ENCODE measurements around the gene TRMT10A. TPM values are rescaled to one million over a fixed set of nuclear protein-coding genes. Genes with fewer than 3 reads are reported as not detected.

TRMT10A gene
- total and polyA plus RNA-seq, 2 of the 13 experiments (the other 11 are each of a cell fraction or from before 2014, with no cell fraction given) = 3.9 to 12.6 TPM

DNA sequence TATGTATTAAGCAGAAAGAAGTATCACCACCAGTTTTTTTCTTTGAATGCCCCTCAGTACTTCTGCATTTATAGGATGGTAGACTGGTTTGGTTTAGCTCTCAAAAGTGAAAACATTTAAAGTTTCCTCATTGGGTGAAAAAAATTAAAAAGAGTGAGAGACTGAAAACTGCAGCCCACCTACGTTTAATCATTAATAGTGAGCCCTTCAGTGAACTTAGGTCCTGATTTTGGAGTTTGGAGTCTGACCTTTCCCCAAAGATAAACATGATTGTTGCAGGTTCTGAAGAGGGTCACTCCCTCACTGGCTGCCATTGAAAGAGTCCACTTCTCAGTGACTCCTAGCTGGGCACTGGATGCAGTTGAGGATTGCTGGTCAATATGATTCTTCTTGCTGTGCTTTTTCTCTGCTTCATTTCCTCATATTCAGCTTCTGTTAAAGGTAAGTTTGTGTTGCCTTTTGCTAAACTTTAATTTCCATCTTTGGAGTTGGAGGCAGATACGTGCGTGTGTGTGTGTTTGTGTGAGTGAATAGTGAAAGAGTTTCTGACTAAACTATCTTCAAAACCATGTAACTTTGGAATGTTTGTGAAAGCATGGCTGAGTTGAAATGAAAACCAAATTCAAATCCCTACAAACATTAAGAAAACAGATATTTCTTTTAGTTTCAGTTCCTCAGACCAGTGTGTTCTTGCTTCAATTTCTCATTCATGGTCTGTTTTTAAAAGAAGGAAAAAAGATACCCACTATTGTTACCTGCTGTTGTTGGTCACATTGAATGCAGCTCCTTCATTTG, 10.9 kb upstream of the TRMT10A start, which contains the start of gene MTTP (continued):
- TF ChIP-seq, protein P1, sequence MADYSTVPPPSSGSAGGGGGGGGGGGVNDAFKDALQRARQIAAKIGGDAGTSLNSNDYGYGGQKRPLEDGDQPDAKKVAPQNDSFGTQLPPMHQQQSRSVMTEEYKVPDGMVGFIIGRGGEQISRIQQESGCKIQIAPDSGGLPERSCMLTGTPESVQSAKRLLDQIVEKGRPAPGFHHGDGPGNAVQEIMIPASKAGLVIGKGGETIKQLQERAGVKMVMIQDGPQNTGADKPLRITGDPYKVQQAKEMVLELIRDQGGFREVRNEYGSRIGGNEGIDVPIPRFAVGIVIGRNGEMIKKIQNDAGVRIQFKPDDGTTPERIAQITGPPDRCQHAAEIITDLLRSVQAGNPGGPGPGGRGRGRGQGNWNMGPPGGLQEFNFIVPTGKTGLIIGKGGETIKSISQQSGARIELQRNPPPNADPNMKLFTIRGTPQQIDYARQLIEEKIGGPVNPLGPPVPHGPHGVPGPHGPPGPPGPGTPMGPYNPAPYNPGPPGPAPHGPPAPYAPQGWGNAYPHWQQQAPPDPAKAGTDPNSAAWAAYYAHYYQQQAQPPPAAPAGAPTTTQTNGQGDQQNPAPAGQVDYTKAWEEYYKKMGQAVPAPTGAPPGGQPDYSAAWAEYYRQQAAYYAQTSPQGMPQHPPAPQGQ (CRISPR knock-in tag; IDR thresholded peaks at IDR 0.05; ENCODE audit: borderline replicate concordance) = no peak
- TF ChIP-seq ATF4 (CRISPR knock-in tag; IDR thresholded peaks at IDR 0.05) (no peak), JUN (CRISPR knock-in tag; IDR thresholded peaks at IDR 0.05) (0 out of 2 replicates have a peak, but pooled peaks have one; percentile 32), KDM5B (CRISPR knock-in tag; IDR thresholded peaks at IDR 0.05; ENCODE audit: borderline replicate concordance) (no peak), ZBTB34 (CRISPR knock-in tag; IDR thresholded peaks at IDR 0.05) (no peak), TBX3 (IDR thresholded peaks at IDR 0.05; ENCODE audit: borderline replicate concordance) (no peak), TSC22D2 (CRISPR knock-in tag; IDR thresholded peaks at IDR 0.05; ENCODE audit: borderline replicate concordance) (no peak; the same call in 1 of the 2 replicates), ZNF160 (CRISPR knock-in tag; IDR thresholded peaks at IDR 0.05) (0 out of 2 replicates have a peak, but pooled peaks have one; percentile 26), SKI (IDR thresholded peaks at IDR 0.05; ENCODE audit: partially characterized antibody) (no peak), MTF2 (CRISPR knock-in tag; IDR thresholded peaks at IDR 0.05; ENCODE audit: borderline replicate concordance) (no peak), TP53 (CRISPR knock-in tag; conservative IDR thresholded peaks at IDR 0.05) (no peak), ZNF660 (CRISPR knock-in tag; IDR thresholded peaks at IDR 0.05; ENCODE audit: borderline replicate concordance, low read depth) (no peak), ZNF331 (CRISPR knock-in tag; IDR thresholded peaks at IDR 0.05) (peak; percentile 79; the same call in 1 of the 2 replicates), ZNF234 (CRISPR knock-in tag; conservative IDR thresholded peaks at IDR 0.05) (no peak), ZNF101 (CRISPR knock-in tag; IDR thresholded peaks at IDR 0.05; ENCODE audit: borderline replicate concordance, low read depth) (no peak), MBD4 (IDR thresholded peaks at IDR 0.05; ENCODE audit: borderline replicate concordance, low read length) (no peak), ZFY (CRISPR knock-in tag; IDR thresholded peaks at IDR 0.05) (no peak), ZNF431 (CRISPR knock-in tag; IDR thresholded peaks at IDR 0.05; ENCODE audit: borderline replicate concordance, low read depth) (peak; percentile 49; the same call in 1 of the 2 replicates), NCOR1 (IDR thresholded peaks at IDR 0.05; ENCODE audit: borderline replicate concordance, low read length) (peak; percentile 91), NR2F6 (IDR thresholded peaks at IDR 0.05) (peak; percentile 87), NR2F6 (CRISPR knock-in tag; IDR thresholded peaks at IDR 0.05) (peak; percentile 86), ZNF768 (CRISPR knock-in tag; IDR thresholded peaks at IDR 0.05) (no peak), MYC (CRISPR knock-in tag; IDR thresholded peaks at IDR 0.05; ENCODE audit: borderline replicate concordance) (no peak), ATF1 (CRISPR knock-in tag; IDR thresholded peaks at IDR 0.05) (peak; percentile 22; the same call in 1 of the 2 replicates), SSRP1 (CRISPR knock-in tag; IDR thresholded peaks at IDR 0.05) (no peak), SMARCC2 (IDR thresholded peaks at IDR 0.05) (no peak)

All from HepG2 (cell line).